KOPT-K1 (cell line): ENCODE results near the gene BLACAT1.

ENCODE experiments used
- H3K27ac ChIP-seq: fragments of 200-600 bp; sonication (generic); 2 replicates; pipeline ENCODE4 v1.5.1; 2016; ENCODE audit warnings: antibody characterized with exemption, mild to moderate bottlenecking, low read depth, low read length; ENCODE audit not compliant: poor library complexity, severe bottlenecking
- H3K36me3 ChIP-seq: fragments of 200-600 bp; sonication (generic); 2 replicates; pipeline ENCODE4 v1.5.1; 2017; ENCODE audit warnings: antibody characterized with exemption, mild to moderate bottlenecking, low read length, moderate library complexity; ENCODE audit not compliant: insufficient read depth
- H3K9me3 ChIP-seq: fragments of 200-600 bp; sonication (generic); 2 replicates; pipeline ENCODE4 v1.5.1; 2017; ENCODE audit warnings: antibody characterized with exemption, low read length, mild to moderate bottlenecking; ENCODE audit not compliant: insufficient read depth, poor library complexity, severe bottlenecking

The BLACAT1 gene

DNA sequence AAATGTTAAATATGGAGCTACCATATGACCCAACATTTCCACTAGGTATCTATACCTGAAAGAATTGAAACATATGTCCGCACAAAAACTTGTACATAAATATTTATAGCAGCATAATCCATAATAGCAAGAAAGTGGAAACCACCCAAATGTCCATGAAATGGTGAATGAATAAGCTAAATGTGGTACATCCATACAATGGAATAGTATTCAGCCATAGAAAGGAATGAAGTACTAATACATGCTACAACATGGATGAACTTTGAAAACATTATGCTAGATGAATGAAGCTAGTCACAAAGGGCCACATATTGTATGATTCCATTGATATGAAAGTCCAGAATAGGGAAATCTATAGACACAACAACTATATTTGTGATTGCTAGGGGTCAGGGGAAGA lies 20.0 kb upstream of the BLACAT1 start:
- Histone ChIP-seq H3K27ac (no peak overlapping the region), H3K9me3 (peaks cover 23% of the 10 kb centered on the region), H3K36me3 (no peaks in the 10 kb centered on the region)

- Histone ChIP-seq H3K27ac (no peak overlapping the region), H3K9me3 (peaks cover 23% of the 10 kb centered on the region), H3K36me3 (no peaks in the 10 kb centered on the region)
These were observed 18.7 kb upstream of the BLACAT1 start for GRCh38 chr1:205474571-205474970.

DNA sequence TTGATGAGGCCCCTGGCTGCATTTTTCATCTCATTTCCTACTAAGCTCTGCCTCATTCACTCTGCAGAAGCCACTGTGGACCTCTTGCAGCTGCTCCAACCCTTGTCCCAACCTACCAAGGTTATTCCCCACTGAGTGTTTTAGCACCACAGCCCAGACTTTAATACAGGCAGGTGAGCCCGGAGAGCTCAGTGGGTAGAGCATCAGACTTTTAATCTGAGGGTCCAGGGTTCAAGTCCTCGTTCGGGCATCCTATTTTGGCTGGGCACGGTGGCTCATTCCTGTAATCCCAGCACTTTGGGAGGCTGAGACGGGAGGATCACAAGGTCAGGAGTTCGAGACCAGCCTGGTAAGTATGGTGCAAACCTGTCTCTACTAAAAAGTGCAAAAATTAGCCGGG lies 18.1 kb upstream of the BLACAT1 start:
- H3K9me3 ChIP-seq: peaks cover 23% of the 10 kb centered on the region
- no peak overlapping the region for H3K27ac ChIP-seq
- no peaks in the 10 kb centered on the region for H3K36me3 ChIP-seq

DNA sequence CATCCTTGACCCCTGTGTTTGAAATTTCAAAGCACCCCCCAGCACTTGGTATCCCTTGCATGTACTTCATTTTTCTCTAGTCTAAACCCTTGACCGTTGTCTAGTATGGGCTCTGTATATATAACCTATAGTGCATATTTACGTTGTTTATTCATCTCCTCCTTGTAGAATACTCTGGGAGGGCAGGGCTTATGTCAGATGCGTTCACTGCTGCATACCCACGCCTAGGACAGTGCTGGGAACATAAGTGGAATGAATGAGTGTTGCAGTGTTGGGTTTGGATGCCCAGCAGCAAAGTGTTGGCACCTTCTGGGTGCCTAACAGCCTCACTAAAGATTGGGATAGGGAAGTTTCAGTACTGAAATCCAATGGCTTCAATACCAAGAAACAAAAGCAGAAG lies 17.6 kb upstream of the BLACAT1 start:
- Histone ChIP-seq H3K36me3 (no peaks in the 10 kb centered on the region), H3K9me3 (peaks cover 23% of the 10 kb centered on the region), H3K27ac (no peak overlapping the region)

GRCh38 chr1:205472737-205473441 lies 17.0 kb upstream of the BLACAT1 start:
- no peaks in the 10 kb centered on the region for H3K36me3 ChIP-seq
- no peak overlapping the region for H3K27ac ChIP-seq
- H3K9me3 ChIP-seq: peaks cover 23% of the 10 kb centered on the region

DNA sequence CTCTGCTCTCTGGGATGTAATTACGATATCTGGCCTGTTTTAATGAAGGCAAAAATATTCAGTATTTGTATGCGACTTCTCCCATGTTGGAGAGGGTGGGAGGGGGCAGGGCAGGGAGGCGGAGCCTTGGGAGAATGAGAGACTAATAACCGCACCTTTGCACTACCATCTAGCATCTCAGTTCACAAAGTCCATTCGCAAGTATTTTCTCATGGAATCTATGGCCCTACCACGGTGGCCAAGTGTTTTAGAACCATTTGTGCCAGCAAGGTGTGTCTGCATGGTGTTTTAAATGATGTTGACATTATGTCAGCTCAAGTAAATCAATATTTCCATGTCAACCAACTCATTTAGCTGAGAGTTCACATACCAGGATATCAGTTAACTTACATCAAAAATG lies 14.3 kb upstream of the BLACAT1 start:
- peaks cover 8% of the 10 kb centered on the region for H3K9me3 ChIP-seq
- H3K36me3 ChIP-seq: no peaks in the 10 kb centered on the region
- H3K27ac ChIP-seq: no peak overlapping the region

GRCh38 chr1:205466595-205467220 lies 10.9 kb upstream of the BLACAT1 start:
- Histone ChIP-seq H3K9me3 (no peaks in the 10 kb centered on the region), H3K36me3 (no peaks in the 10 kb centered on the region), H3K27ac (no peak overlapping the region)

GRCh38 chr1:205465392-205465791 lies 9.5 kb upstream of the BLACAT1 start:
- Histone ChIP-seq H3K36me3 (no peaks in the 10 kb centered on the region), H3K27ac (no peak overlapping the region), H3K9me3 (no peaks in the 10 kb centered on the region)

DNA sequence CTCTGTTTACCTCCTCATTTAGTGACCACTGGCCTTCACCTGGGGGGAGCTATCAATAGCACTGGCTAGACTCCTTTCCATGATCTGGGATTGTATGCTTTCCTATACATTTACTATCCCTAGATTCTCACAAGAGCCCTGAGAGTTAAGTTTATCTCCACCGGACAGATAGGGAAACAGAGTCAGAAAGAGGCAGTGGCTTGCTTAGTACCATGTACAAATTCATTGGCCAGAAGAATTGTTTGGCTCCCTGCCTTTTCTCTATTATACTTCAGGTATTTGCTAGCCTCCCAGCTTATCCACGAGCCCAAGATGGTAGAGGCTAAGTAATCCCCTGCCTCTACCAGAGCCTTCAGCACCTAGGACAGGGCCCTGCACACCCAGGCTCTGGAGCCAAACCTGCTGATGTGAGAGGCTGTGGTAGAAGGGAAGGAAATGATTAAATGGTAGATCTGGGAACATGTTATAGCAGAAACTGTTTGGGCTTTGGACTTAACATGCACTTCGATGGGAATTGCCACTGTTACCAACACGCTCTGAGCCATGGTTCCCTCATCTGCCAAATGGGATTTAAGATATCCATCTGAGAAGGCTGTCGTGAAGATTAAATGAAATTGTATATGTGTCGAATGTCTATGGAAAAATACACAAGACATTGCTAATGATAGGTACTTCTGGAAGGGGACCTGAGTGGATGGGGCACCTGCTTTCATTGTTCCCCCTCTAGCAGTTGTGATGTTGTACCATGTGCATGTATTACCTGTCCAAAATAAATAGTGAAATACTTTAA lies 3.1 kb upstream of the BLACAT1 start:
- Histone ChIP-seq H3K36me3 (no peaks in the 10 kb centered on the region), H3K9me3 (no peaks in the 10 kb centered on the region), H3K27ac (no peak overlapping the region)

DNA sequence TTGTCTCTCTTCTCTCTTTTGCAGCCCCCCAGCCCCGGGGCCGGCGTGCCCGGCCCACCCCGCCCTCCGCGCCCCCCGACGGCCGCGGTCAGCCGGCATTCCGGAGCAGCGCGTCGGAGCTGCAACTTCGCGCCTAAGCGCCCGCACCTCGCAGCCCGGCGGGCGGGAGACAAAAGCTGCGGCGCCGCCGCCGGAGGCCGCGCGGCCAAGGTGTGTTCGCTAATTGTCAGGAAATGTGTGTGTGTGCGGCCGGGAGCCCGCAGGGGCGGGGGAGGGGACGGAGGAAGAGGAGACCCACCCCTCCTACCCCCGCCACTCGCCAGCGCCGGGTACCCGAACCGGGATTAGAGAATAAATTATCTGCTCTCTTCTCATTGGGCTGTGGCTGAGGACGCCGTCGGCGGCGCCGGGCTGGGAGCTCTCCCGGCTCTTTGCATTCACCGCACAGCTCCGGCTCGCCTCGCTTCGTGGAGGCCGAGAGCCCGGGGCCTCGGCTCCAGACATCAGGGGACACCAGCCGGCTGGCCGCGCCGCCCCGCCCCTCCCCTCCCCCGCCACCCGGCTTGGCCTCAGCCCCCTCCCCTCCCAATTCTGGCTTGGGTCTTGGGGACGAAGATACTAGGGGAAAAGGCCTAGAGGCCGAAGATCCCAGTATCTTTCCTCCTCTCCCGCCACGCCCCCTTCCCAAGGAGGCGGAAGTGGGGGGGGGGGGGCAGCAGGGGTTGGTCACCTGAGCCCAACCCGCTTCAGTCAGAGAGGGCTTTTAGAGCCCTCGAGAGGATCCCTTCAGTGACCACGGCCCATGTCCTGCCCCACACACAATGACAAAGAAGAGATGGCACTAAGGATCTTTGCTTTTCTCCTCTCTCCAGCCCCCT lies 1.3 kb upstream of the BLACAT1 start:
- H3K36me3 ChIP-seq: no peaks in the 10 kb centered on the region
- no peak overlapping the region for H3K27ac ChIP-seq
- no peaks in the 10 kb centered on the region for H3K9me3 ChIP-seq

GRCh38 chr1:205456383-205456867 lies 580 bp upstream of the BLACAT1 start:
- Histone ChIP-seq H3K27ac (no peak overlapping the region), H3K9me3 (no peaks in the 10 kb centered on the region), H3K36me3 (no peaks in the 10 kb centered on the region)

GRCh38 chr1:205454903-205455335 lies 926 bp downstream of the BLACAT1 start:
- no peak overlapping the region for H3K27ac ChIP-seq
- H3K36me3 ChIP-seq: no peaks in the 10 kb centered on the region
- H3K9me3 ChIP-seq: no peaks in the 10 kb centered on the region

DNA sequence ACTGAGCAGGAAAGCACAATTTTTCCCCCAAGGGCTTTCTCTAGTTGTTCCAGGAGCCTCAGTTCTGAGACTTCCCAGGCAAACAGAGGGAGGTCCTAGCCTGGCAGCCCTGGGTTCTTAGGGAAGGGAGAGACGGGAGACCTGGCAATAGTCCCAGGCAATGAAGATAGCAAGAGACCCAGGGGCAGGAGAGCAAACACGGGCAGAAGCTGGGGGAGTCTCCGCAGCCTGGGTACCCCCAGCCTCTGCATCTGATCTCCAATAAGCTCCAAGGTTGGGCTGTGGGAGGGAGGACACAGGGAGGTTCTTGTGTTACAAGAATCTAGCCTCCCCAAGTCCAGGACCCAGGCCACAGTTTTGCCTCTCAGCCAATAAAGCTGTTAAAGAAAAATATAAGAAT lies 2.4 kb downstream of the BLACAT1 start:
- Histone ChIP-seq H3K9me3 (no peaks in the 10 kb centered on the region), H3K36me3 (no peaks in the 10 kb centered on the region), H3K27ac (no peak overlapping the region)

DNA sequence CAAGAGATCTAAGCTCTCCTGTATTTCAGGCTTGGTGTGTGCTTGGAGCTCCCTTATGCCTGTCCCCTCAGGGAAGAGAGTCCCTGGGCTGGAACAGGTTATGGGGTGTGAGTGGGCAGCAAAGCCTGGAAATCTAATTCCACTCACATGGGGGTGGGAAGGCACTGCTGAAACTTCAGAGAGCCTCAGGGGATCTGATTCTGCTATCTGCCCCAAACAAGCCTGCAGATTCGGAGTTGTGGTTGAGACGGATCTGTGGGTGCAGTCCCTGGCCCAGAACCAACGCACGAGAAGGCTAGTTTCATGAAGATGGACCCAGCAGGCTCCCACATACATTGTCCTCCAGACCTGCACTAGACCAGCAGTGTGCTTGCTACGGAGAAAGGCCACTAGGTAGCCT lies 2.9 kb downstream of the BLACAT1 start:
- H3K27ac ChIP-seq: no peak overlapping the region
- no peaks in the 10 kb centered on the region for H3K36me3 ChIP-seq
- H3K9me3 ChIP-seq: no peaks in the 10 kb centered on the region

DNA sequence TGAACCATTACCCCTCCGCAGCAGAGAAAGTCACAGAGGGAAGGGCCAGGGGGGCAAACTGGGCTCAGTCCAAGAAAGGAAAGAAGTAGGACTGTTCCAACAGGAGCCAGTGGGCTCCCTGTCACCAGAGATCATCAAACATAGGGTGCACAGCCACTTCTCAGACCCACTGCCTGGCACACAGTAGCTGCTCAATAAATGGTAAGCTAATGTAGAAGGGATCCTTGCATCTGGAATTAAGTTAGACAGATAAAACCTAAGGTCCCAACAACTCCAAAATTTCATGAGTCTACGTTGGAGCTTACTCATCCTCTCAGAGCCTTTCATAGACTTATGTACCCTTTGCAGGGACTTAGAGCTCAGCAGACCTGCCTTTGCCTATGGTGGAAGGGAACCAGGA lies 3.5 kb downstream of the BLACAT1 start:
- Histone ChIP-seq H3K9me3 (no peaks in the 10 kb centered on the region), H3K36me3 (no peaks in the 10 kb centered on the region), H3K27ac (no peak overlapping the region)
